ENCODE measurements around the gene INO80D. TPM values are rescaled to one million over a fixed set of nuclear protein-coding genes. Genes with fewer than 3 reads are reported as not detected.
"Not testable (repeated sequence)": the region's sequence is repeated elsewhere in the genome, so short reads cannot be mapped to it uniquely, and the experiment has no call there.

INO80D gene
- total RNA-seq, 2 donors from 2014 or later, result 20.2 to 29.9 TPM

DNA sequence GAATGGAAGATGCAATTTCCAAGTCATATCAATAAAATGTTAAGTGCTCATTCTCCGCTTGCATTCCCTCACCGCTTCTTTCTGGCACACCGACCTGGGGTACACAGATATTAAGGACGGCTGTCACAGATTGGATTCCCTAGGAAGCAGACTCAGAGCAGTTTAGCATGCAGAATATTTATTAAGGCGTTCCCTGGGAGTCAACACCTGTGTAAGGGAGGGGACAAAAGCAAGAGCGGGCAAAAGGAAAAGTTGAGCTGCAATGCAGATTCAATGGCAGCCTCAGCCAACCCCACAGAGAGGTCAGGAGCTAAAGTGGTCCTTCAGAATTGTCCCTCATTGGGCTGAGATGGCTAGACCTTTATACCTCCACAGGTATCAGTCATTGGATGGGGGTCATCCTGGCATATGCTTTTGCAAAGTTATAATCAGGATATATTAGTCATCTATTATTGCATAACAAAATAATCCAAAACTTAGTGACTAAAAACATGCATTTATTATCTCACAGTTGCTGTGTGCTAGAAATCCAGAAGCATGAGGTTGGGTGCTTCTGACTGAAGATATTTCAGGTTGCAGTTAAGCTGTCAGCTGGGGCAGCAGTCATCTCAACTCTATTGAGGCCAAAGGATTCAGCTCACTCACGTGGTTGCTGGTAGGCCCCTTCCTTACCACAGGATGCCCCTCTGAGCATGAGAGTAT, 27.0 kb upstream of the INO80D start:
- Histone ChIP-seq H3K9me3 (no peaks in the 10 kb centered on the region), H3K9ac (ENCODE audit: low read depth in 2 of 2, low read length in 2 of 2) (no peak overlapping the region), H3K36me3 (no peaks in the 10 kb centered on the region), H3K27ac (no peak overlapping the region), H3K4me3 (no peak overlapping the region), H3K4me1 (no peaks in the 10 kb centered on the region), H3K27me3 (no peaks in the 10 kb centered on the region)
- TF ChIP-seq, protein P1, sequence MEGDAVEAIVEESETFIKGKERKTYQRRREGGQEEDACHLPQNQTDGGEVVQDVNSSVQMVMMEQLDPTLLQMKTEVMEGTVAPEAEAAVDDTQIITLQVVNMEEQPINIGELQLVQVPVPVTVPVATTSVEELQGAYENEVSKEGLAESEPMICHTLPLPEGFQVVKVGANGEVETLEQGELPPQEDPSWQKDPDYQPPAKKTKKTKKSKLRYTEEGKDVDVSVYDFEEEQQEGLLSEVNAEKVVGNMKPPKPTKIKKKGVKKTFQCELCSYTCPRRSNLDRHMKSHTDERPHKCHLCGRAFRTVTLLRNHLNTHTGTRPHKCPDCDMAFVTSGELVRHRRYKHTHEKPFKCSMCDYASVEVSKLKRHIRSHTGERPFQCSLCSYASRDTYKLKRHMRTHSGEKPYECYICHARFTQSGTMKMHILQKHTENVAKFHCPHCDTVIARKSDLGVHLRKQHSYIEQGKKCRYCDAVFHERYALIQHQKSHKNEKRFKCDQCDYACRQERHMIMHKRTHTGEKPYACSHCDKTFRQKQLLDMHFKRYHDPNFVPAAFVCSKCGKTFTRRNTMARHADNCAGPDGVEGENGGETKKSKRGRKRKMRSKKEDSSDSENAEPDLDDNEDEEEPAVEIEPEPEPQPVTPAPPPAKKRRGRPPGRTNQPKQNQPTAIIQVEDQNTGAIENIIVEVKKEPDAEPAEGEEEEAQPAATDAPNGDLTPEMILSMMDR (IDR thresholded peaks at IDR 0.05), result no peak
- no peak for DNase-seq
- intact Hi-C loops (cut with DNase I), result no loop called here

DNA sequence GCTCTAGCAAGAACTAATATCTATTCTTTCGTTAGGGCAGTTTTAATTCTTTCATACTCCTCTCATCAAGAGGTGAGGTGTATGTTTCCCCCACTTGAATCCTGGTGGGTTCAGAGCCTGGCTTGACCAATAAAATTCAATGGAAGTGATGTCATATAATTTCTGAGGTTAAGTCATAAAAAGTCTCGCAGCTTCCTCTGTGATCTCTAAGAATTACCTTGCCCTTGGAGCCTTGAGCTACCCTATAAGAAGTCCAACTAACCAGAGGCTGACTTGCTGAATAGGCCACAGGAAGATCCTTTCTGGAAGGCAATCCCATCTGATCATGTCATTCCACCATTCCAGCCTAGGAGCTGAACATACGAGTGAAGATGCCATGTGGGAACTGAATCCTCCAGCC, 26.1 kb upstream of the INO80D start:
- no peaks in the 10 kb centered on the region for H3K27me3 ChIP-seq
- H3K9ac ChIP-seq (ENCODE audit: low read depth in 2 of 2, low read length in 2 of 2), result no peak overlapping the region
- no peaks in the 10 kb centered on the region for H3K9me3 ChIP-seq
- TF ChIP-seq, protein P1 (IDR thresholded peaks at IDR 0.05), result no peak
- H3K4me1 ChIP-seq, result no peaks in the 10 kb centered on the region
- DNase-seq, result no peak
- no peaks in the 10 kb centered on the region for H3K36me3 ChIP-seq
- H3K4me3 ChIP-seq, result no peak overlapping the region
- intact Hi-C loops (cut with DNase I), result no loop called here
- no peak overlapping the region for H3K27ac ChIP-seq

- Histone ChIP-seq H3K36me3 (no peaks in the 10 kb centered on the region), H3K4me3 (no peak overlapping the region), H3K9me3 (no peaks in the 10 kb centered on the region), H3K9ac (ENCODE audit: low read depth in 2 of 2, low read length in 2 of 2) (no peak overlapping the region), H3K4me1 (no peaks in the 10 kb centered on the region), H3K27ac (no peak overlapping the region), H3K27me3 (no peaks in the 10 kb centered on the region)
- DNase-seq, result no peak
- TF ChIP-seq, protein P1 (IDR thresholded peaks at IDR 0.05), result no peak
- intact Hi-C loops (cut with DNase I), result no loop called here
These were observed 22.7 kb upstream of the INO80D start for GRCh38 chr2:206108713-206109112.

- Histone ChIP-seq H3K4me1 (no peaks in the 10 kb centered on the region), H3K9ac (ENCODE audit: low read depth in 2 of 2, low read length in 2 of 2) (no peak overlapping the region), H3K27me3 (no peaks in the 10 kb centered on the region), H3K4me3 (no peak overlapping the region), H3K36me3 (no peaks in the 10 kb centered on the region), H3K9me3 (no peaks in the 10 kb centered on the region), H3K27ac (no peak overlapping the region)
- intact Hi-C loops (cut with DNase I), result no loop called here
- no peak for DNase-seq
- TF ChIP-seq, protein P1 (IDR thresholded peaks at IDR 0.05), result no peak
These were observed 19.6 kb upstream of the INO80D start for GRCh38 chr2:206105541-206105940.

- Histone ChIP-seq H3K36me3 (no peaks in the 10 kb centered on the region), H3K9ac (ENCODE audit: low read depth in 2 of 2, low read length in 2 of 2) (no peak overlapping the region), H3K9me3 (no peaks in the 10 kb centered on the region), H3K4me3 (no peak overlapping the region), H3K27ac (no peak overlapping the region), H3K4me1 (no peaks in the 10 kb centered on the region), H3K27me3 (no peaks in the 10 kb centered on the region)
- no peak for DNase-seq
- intact Hi-C loops (cut with DNase I), result no loop called here
- TF ChIP-seq, protein P1 (IDR thresholded peaks at IDR 0.05), result no peak
These were observed 19.1 kb upstream of the INO80D start for GRCh38 chr2:206105038-206105437.

DNA sequence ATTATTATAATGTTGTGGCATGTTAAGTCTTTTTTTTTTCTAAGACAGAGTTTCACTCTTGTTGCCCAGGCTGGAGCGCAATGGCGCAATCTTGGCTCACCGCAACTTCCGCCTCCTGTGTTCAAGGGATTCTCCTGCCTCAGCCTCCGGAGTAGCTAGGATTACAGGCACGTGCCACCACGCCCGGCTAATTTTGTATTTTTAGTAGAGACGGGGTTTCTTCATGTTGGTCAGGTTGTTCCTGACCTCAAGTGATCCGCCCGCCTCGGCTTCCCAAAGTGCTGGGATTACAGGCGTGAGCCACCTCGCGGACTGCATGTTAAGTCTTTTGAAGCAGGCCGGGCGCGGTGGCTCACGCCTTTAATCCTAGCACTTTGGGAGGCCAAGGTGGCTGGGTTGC, 12.9 kb upstream of the INO80D start:
- intact Hi-C loops (cut with DNase I); H3K27ac ChIP-seq; H3K36me3 ChIP-seq; H3K27me3 ChIP-seq; H3K4me3 ChIP-seq; H3K9me3 ChIP-seq; H3K9ac ChIP-seq (ENCODE audit: low read depth in 2 of 2, low read length in 2 of 2); DNase-seq; H3K4me1 ChIP-seq: not testable (repeated sequence)

Measured in colonic mucosa (tissue), 4 donors.